Heart right ventricle (tissue), 16 donors: ENCODE measurements around the gene RSPH3. TPM values are rescaled to one million over a fixed set of nuclear protein-coding genes. Genes with fewer than 3 reads are reported as not detected.

Experiments
- ATAC-seq, 8 donors: fragments of 200-7000 bp; cut with Tn5 transposase; one replicate each; pipeline ENCODE4 v1.9.1; 2020; ENCODE audit warnings: mild to moderate bottlenecking in 8 of 8, moderate library complexity in 8 of 8, moderate number of reproducible peaks in 1 of 8
- DNase-seq, 2 donors: peaks; one replicate each; pipeline ENCODE4 v3.0.0-alpha.2; 2020
- H3K27ac ChIP-seq, 10 donors: fragments of 200-600 bp; sonication (generic) in 2 of 10; one replicate each; pipeline versions ENCODE4 v1.5.0 to v1.8.0; 2020 to 2022; ENCODE audit warnings: mild to moderate bottlenecking in 3 of 10
- H3K27me3 ChIP-seq, 7 donors: fragments of 200-600 bp; one replicate each; pipeline ENCODE4 v1.8.0; 2021 to 2022; ENCODE audit warnings: mild to moderate bottlenecking in 2 of 7
- H3K36me3 ChIP-seq, 9 donors: fragments of 200-600 bp; sonication (generic) in 1 of 9; one replicate each; pipeline versions ENCODE4 v1.5.0 to v1.8.0; 2020 to 2022; ENCODE audit warnings: mild to moderate bottlenecking in 2 of 9
- H3K4me1 ChIP-seq, 9 donors: fragments of 200-600 bp; sonication (generic) in 1 of 9; one replicate each; pipeline versions ENCODE4 v1.5.0 to v1.8.0; 2020 to 2022; ENCODE audit warnings: mild to moderate bottlenecking in 4 of 9
- H3K4me3 ChIP-seq, 10 donors: fragments of 200-600 bp; sonication (generic) in 2 of 10; one replicate each; pipeline versions ENCODE4 v1.5.0 to v1.8.0; 2020 to 2022; ENCODE audit warnings: mild to moderate bottlenecking in 7 of 10, moderate library complexity in 2 of 10
- H3K9me3 ChIP-seq, 11 donors: fragments of 200-600 bp in 10 of 11; sonication (generic) in 2 of 11; one replicate each; pipeline versions ENCODE4 v1.5.0 to v1.8.0; 2013 to 2022; ENCODE audit warnings: mild to moderate bottlenecking in 2 of 11, control low read depth in 1 of 11, moderate library complexity in 1 of 11
- CTCF ChIP-seq, 9 donors: fragments of 200-600 bp; sonication (generic) in 2 of 9; IDR thresholded peaks; one replicate each; pipeline versions ENCODE4 v1.5.0 to v1.8.0; 2021 to 2022; ENCODE audit warnings: antibody characterized with exemption in 9 of 9, mild to moderate bottlenecking in 5 of 9, moderate library complexity in 1 of 9
- WGBS, 2 donors: extraction: QIAGEN DNeasy Blood & Tissue Kit; methylation state at CpG; one replicate each; pipeline ENCODE4 v1.1.7; 2013; ENCODE audit warnings: inconsistent platforms in 1 of 2; 5-methylcytosine and 5-hydroxymethylcytosine counted together
- intact Hi-C, 10 donors: fragments of 100-400 bp; cut with DNase I; formaldehyde crosslinking; loops; one replicate each; pipeline versions ENCODE4 v1.11.1 to v1.14.2; 2022
- long read RNA-seq, 3 donors: library from polyadenylated mRNA; unstranded; transcript quantifications; one replicate each; pipeline ENCODE4 v2.0.0, GENCODE V29; 2020 to 2021
- polyA plus RNA-seq, 2 donors: library from polyadenylated mRNA; stranded (reverse); fragments of 200-250 nt; gene quantifications; one replicate each; pipeline ENCODE4 v1.2.3, GENCODE V29; 2013
- total RNA-seq, 10 donors: library from RNA; stranded (reverse); fragmentation: NEBNext Ultra II Directional in 3 of 10; extraction: Animal tissue kit (Norgen Biotek cat#: 25700) in 3 of 10; gene quantifications; one replicate each; pipeline versions ENCODE4 v1.2.1 to v1.2.4, GENCODE V29; 2021 to 2023
- donor health status: Arrhythmogenic right ventricular cardiomyopathy.
- donor health status: ischemic (EF 13 %, LVEDD 7.1; RV severe dilation, severe dysfunction).
- donor health status: healthy with polysubstance abuse.
- donor health status: DM: no; HTN: yes; CAD: no.
- donor health status: DM: no; HTN: no; CAD: no.
- donor health status: ischemic (EF 25% LVEDD 6.9; RV normal size, moderate dysfunction).
- donor health status: ischemic (EF 25% LVEDD 5.7; RV mildly dilated, moderate dysfunction).
- donor health status: healthy.
- donor health status: DM: yes; HTN: yes; CAD: no.
- donor health status: Ischemic cardiomyopathy.
- donor health status: ischemic (EF 35%, LVEDD 5.7; RV mildly dilated, moderate dysfunction).
- donor health status: nonischemic (EF 11% LVEDD 7.7; RV severe dilation, severe dysfunction).
- donor health status: DM: yes; HTN: yes; CAD: no.
- donor health status: PGD.
- donor health status: ischemic (EF 29% LVEDD 5.4; RV normal size, mild dysfunction).
- donor health status: nonischemic (EF 23%, LVEDD 6.1; RV moderate dilation, normal function).

Gene RSPH3
- total RNA-seq, result 10 to 100 TPM in 7 of 10 donors, 1 to 10 TPM in 3; 7.2 to 11.7 (median 10.3) TPM
- polyA plus RNA-seq, result 1 to 10 TPM; 2.3 to 2.8 TPM
- long read RNA-seq, donor 1, full-length matches to known transcripts, result 4 of 8 reads
- long read RNA-seq, donor 1, partial matches to known transcripts, result 1 of 8 reads
- long read RNA-seq, donor 1, other reads (novel, unspliced or antisense), result 3 of 8 reads
- long read RNA-seq, donor 2, full-length matches to known transcripts, result 11 of 17 reads
- long read RNA-seq, donor 2, partial matches to known transcripts, result 2 of 17 reads
- long read RNA-seq, donor 2, other reads (novel, unspliced or antisense), result 4 of 17 reads
- long read RNA-seq, donor 3, full-length matches to known transcripts, result 20 of 28 reads
- long read RNA-seq, donor 3, partial matches to known transcripts, result 3 of 28 reads
- long read RNA-seq, donor 3, other reads (novel, unspliced or antisense), result 5 of 28 reads

GRCh38 chr6:158999666-159000403 lies at the start of gene RSPH3:
TSS of gene RSPH3 (minus strand) at chr6:159000202. CDS start at chr6:158999550, 652 bp downstream.
- WGBS, 2 donors, result 0 to 1% methylated on average over 50 of the region's 50 CpGs
- peak; percentile 90 to 92 for DNase-seq
- peak within 1 kb of the TSS; percentile 51 to 90 (median 74) for H3K4me3 ChIP-seq
- H3K27ac ChIP-seq, result peak within 1 kb of the TSS; percentile 19 to 90 (median 82)
- H3K36me3 ChIP-seq, result no peaks in the 10 kb centered on the region
- peak in 3 of 9 donors; percentile 38 to 47 (median 41) for TF ChIP-seq CTCF (IDR thresholded peaks at IDR 0.05)
- no peaks in the 10 kb centered on the region for H3K9me3 ChIP-seq
- peaks cover 4 to 42% (median 9%) of the 10 kb centered on the region in 9 donors for H3K4me1 ChIP-seq
- intact Hi-C loops, result loop anchor here in 6 of 10 donors (10.0 kb wide), 2 partner anchors 105 to 135 kb away; no protein-coding TSS in a partner anchor
- no peaks in the 10 kb centered on the region for H3K27me3 ChIP-seq
- ATAC-seq, result peak; percentile 94 to 98 (median 97)

- Histone ChIP-seq H3K27ac (no peak overlapping the region), H3K36me3 (no peaks in the 10 kb centered on the region), H3K9me3 (no peaks in the 10 kb centered on the region), H3K4me1 (peaks cover 0 to 14% (median under 1%) of the 10 kb centered on the region in 9 donors), H3K4me3 (no peak overlapping the region), H3K27me3 (peaks cover 0 to 5% (median 0%) of the 10 kb centered on the region in 7 donors)
- ATAC-seq (no peak), DNase-seq (no peak)
- TF ChIP-seq CTCF (IDR thresholded peaks at IDR 0.05), result no peak
- 62 to 63% methylated on average over 10 of the region's 10 CpGs for WGBS, 2 donors
- intact Hi-C loops, result loop anchor here in 5 of 10 donors (10.0 kb wide), 2 partner anchors 57 to 87 kb away; no protein-coding TSS in a partner anchor
Observed at GRCh38 chr6:159047891-159048685, 48.1 kb upstream of the RSPH3 start.

GRCh38 chr6:159045801-159046200 lies 45.8 kb upstream of the RSPH3 start:
- WGBS, 2 donors, result 71 to 77% methylated on average over 7 of the region's 7 CpGs
- no peak for TF ChIP-seq CTCF (IDR thresholded peaks at IDR 0.05)
- Histone ChIP-seq H3K9me3 (no peaks in the 10 kb centered on the region), H3K4me1 (peaks cover 0 to 25% (median 7%) of the 10 kb centered on the region in 9 donors), H3K36me3 (peaks cover 0 to 15% (median 0%) of the 10 kb centered on the region in 9 donors), H3K4me3 (no peak overlapping the region), H3K27me3 (peaks cover 0 to 3% (median 0%) of the 10 kb centered on the region in 7 donors), H3K27ac (peak overlapping the region in 1 of 10 donors; percentile 25)
- DNase-seq (no peak), ATAC-seq (no peak)
- intact Hi-C loops, result loop anchor here in 5 of 10 donors (10.0 kb wide), 2 partner anchors 59 to 89 kb away; no protein-coding TSS in a partner anchor
